Fibroblast of villous mesenchyme (primary cell): Measurements from ENCODE around the gene DNAJC4. TPM values are rescaled to one million over a fixed set of nuclear protein-coding genes. Genes with fewer than 3 reads are reported as not detected.

Experiments used
- DNase-seq: peaks from one replicate; pipeline ENCODE4 v3.0.0-alpha.2; 2010; ENCODE audit warnings: low read depth
- H3K4me3 ChIP-seq: 2 replicates; pipeline ENCODE4 v1.5.1; 2011; ENCODE audit warnings: low read depth, mild to moderate bottlenecking, low read length
- total RNA-seq: library from RNA; depleted of rRNA; stranded (reverse); fragments of >200 nt; gene quantifications from 2 replicates; pipeline ENCODE4 v1.2.3, GENCODE V29; 2012
- TF ChIP-seq, protein P1 (sequence below): IDR thresholded peaks from 2 replicates; pipeline ENCODE4 v1.5.1; 2012; ENCODE audit warnings: low read depth, mild to moderate bottlenecking, low read length; ENCODE audit not compliant: insufficient read depth

The DNAJC4 gene
- total RNA-seq, 1 donor = 6.5 TPM

DNA sequence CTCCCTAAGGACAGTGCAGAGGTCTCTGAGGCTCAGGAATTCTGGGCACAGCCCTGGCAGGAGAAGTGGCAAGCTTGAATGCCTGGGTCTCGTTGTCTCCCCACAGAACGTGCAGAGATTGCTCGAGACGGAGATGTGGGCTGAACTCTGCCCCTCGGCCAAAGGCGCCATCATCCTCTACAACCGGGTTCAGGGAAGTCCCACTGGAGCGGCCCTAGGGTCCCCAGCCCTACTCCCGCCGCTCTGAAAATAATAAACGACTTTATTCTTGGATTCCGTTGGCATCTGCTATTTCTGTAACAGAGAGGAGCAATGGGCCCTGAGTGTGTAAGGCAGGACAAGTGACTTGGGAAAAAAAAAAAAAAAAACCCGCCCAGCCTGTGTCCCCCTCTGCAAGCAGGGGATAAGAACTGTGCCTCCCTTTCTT is 591 bp upstream of the DNAJC4 start:
- no peak for DNase-seq
- TF ChIP-seq, protein P1, sequence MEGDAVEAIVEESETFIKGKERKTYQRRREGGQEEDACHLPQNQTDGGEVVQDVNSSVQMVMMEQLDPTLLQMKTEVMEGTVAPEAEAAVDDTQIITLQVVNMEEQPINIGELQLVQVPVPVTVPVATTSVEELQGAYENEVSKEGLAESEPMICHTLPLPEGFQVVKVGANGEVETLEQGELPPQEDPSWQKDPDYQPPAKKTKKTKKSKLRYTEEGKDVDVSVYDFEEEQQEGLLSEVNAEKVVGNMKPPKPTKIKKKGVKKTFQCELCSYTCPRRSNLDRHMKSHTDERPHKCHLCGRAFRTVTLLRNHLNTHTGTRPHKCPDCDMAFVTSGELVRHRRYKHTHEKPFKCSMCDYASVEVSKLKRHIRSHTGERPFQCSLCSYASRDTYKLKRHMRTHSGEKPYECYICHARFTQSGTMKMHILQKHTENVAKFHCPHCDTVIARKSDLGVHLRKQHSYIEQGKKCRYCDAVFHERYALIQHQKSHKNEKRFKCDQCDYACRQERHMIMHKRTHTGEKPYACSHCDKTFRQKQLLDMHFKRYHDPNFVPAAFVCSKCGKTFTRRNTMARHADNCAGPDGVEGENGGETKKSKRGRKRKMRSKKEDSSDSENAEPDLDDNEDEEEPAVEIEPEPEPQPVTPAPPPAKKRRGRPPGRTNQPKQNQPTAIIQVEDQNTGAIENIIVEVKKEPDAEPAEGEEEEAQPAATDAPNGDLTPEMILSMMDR = no peak
- peak overlapping the region; percentile 67 for H3K4me3 ChIP-seq

DNA sequence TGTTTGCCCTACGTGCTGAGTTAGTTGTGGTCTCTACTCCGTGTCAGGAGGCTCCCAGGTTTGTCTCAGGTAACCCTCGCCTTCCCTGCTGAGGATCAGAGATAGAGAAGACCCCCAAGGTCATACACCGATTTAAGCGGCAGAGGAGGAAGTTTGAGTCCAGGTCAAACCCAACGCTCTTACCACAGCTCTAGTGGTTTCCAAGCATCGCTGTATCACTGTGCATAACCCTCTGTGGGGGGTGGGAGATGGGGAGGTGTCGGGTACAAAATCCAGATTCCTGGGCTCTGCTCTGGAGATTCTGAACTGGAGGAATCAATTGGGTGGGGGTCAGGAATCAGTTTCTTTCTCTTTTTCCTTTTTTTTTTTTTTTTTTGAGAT is 627 bp downstream of the DNAJC4 start:
- TF ChIP-seq, protein P1 = no peak
- DNase-seq = no peak
- H3K4me3 ChIP-seq = peak overlapping the region; percentile 67

DNA sequence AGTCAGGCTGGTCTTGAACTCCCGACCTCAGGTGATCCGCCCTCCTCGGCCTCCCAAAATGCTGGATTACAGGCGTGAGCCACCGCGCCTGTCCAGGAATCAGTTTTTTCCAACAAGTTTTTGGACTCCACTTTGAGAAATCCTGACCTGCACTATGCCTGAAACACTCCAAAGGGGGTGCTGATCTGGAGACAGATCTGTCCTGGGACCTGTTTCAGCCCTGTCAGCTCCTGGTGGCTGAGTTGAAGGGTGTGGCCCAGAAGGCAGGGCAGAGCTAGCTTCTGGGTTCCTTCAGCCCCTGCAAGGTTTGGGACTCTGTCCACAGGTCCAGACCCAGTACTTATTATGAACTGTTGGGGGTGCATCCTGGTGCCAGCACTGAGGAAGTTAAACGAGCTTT is 1.2 kb downstream of the DNAJC4 start:
- H3K4me3 ChIP-seq = no peak overlapping the region
- TF ChIP-seq, protein P1 = no peak
- DNase-seq = no peak

DNA sequence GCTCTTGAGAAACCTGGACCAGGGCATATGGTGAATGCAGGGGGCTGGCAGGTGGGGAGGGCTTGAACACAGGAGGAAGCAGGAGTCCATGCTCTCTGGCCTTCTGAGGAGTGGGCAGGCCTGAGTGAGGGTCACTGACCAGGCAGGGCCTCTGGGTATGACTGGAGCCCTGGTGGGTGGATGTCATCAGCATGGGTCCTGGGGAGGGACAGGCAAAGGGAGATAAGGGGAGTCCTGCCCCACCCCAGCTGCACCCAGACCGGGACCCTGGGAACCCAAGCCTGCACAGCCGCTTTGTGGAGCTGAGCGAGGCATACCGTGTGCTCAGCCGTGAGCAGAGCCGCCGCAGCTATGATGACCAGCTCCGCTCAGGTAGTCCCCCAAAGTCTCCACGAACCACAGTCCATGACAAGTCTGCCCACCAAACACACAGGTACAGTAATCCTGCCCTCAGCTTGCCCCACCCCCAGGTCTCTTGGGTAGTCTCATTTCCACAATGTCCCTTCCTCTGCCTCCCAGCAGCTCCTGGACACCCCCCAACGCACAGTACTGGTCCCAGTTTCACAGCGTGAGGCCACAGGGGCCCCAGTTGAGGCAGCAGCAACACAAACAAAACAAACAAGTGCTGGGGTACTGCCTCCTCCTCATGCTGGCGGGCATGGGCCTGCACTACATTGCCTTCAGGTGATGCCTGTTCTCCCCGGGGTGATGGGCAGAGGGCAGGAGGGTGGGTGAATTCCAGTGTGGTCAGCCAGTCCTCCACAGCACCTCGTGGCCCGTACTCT is 2.0 kb downstream of the DNAJC4 start:
- no peak overlapping the region for H3K4me3 ChIP-seq
- no peak for DNase-seq
- TF ChIP-seq, protein P1 = no peak

DNA sequence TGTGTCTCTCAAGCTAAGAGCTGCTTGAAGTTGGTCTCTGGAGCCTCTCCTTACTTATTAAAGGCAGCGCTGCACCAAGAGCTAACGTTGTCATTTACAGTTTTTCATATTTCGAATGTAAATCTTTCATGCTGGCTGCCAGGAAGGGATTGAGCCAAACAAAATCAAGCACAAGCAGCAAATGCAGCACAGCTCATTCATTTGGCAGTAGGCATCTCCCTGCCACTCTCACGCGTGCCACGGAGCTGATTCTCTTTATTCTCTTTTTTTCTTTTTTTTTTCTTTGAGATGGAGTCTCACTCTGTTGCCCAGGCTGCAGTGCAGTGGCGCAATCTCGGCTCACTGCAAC is 2.6 kb downstream of the DNAJC4 start:
- no peak overlapping the region for H3K4me3 ChIP-seq
- TF ChIP-seq, protein P1 = no peak
- DNase-seq = no peak

DNA sequence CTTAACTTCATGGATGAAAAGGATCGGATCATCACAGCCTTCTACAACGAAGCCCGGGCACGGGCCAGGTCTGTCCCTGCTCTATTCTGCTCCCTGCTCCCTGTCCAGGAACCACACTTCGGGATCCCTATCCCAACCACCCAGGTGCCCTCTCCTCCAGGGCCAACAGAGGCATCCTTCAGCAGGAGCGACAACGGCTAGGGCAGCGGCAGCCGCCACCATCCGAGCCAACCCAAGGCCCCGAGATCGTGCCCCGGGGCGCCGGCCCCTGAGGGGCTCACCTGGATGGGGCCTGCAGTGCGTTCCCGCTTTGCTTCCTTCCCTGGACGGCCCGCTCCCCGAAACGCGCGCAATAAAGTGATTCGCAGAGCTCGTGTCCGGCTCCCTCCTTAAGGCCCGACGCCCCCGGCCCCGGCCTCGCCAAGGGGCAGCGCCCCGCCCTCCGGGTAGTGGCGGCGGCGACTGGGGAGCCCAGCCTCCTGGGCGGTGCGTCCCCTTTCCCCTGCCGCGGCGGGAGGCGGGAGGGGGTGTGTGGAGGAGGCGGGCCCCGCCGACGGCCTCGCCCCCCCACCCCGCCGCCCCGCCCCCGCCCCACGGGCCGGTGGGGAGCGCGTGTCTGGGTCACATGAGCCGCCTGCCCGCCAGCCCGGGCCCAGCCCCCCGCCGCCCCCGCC is 3.7 kb downstream of the DNAJC4 start, which contains the start of gene VEGFB:
Gene VEGFB (plus strand): TSS at position 672 of the 674 bp plus-strand sequence. CDS start 250 bp downstream, outside the sequence.
- TF ChIP-seq, protein P1 = no peak
- H3K4me3 ChIP-seq = peak within 1 kb of the TSS; percentile 68
- peak; percentile 58 for DNase-seq
